CD4-positive, alpha-beta T cell treated with Interferon alpha-2 for 1 hour (primary cell): Measurements from ENCODE around the gene PLCB4.
"Not testable (repeated sequence)": the region's sequence is repeated elsewhere in the genome, so short reads cannot be mapped to it uniquely, and the experiment has no call there.

ENCODE experiments used
- DNase-seq, 2 donors: peaks; one replicate each; pipeline ENCODE4 v3.0.0-alpha.2; 2020 to 2022

The PLCB4 gene

DNA sequence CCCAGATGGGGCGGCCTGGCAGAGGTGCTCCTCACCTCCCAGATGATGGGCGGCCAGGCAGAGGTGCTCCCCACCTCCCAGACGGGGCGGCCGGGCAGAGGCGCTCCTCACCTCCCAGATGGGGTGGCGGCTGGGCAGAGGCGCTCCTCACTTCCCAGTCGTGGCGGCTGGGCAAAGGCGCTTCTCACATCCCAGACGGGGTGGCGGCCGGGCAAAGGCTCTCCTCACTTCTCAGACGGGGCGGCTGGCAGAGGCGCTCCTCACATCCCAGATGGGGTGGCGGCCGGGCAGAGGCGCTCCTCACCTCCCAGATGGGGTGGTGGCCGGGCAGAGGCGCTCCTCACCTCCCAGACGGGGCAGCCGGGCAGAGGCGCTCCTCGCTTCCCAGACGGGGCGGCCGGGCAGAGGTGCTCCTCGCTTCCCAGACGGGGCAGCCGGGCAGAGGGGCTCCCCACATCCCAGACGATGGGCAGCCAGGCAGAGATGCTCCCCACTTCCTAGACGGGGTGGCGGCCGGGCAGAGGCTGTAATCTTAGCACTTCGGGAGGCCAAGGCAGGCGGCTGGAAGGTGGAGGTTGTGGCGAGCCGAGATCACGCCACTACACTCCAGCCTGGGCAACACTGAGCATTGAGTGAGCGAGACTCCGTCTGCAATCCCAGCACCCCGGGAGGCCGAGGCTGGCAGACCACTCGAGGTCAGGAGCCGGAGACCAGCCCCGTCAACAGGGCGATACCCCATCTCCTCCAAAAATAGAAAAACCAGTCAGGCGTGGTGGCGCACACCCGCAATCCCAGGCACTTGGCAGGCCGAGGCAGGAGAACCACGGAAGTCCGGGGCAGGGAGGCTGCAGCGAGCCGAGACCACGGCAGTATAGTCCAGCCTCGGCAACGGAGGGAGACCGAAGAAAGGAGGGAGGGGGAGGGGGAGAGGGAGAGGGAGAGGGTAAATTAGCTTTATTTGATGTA, 316.7 kb downstream of the PLCB4 start:
- not testable (repeated sequence) for DNase-seq

DNA sequence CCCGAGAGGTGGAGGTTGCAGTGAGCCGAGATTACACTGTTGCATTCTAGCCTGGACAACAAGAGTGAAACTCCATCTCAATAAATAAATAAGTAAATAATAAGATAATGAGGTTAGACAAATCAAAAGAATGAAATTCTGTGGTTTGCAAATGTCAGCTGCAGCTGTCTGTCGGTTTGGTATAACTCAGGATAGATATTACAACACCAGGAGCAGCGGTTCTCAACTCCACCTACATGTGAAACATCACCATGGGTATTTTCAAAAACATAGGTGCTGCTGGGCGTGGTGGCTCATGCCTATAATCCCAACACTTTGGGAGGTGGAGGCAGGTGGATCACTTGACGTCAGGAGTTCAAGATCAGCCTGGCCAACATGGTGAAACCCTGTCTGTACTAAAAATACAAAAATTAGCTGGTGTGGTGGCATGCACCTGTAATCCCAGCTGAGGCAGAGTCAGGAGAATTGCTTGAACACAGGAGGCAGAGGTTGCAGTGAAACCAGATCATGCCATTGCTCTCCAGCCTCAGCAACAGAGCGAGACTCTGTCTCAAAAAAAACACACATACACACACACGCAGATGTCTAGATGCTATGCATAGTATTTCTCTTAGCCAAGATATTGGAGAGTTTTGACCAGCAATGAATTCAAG, 319.4 kb downstream of the PLCB4 start:
- DNase-seq, result no peak

DNA sequence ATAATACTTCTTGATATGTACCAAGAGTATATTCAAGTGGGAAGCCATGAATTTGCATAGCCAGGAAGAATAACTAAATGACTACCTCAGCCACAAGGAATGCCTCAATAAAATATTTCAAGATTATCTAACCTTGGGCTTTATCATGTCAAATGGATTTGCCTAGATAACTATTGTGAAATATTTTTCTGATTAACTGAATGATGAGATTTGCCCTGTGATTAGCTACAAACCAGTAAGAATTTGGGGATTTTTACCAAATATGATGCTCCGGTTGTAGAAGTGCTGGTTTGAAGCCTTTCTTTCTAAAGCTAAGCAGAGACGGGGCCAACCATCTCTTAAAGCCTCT, 319.9 kb downstream of the PLCB4 start:
- no peak for DNase-seq

DNA sequence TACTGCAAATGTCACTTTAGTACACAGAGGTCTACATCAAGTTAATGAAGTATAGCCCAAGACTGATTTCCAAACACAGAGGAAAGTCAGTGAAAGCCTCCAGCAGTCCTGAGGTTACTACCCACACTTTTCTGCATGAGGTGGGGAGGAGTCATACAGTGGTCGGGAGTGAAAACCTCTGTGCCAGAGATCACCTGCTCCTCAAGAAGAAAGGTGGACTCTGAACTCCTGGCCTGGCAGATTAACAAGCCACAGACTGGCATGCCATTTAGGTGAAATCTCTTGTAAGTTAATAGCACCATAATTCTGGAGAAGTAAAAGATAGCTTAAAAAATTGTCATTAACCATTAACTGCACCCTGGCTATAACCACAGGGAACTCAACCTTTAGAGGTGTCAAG, 320.5 kb downstream of the PLCB4 start:
- DNase-seq, result no peak

DNA sequence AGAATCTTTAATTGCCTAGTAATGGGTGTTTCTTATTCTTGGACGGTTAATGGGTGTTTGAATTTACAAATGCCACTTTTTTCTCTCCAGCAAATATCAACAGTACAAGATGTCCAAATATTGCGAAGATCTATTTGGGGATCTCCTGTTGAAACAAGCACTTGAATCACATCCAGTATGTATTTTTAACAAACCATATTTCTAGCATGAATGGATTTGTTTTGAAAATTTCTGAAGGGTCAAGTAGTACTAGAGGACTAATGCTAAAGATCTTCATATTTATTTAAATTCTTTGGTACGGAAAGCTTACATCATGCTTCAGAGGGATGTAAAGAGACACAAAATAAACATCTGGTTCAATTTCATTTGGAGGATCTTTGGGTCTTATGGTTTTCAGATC, 321.6 kb downstream of the PLCB4 start:
- no peak for DNase-seq

DNA sequence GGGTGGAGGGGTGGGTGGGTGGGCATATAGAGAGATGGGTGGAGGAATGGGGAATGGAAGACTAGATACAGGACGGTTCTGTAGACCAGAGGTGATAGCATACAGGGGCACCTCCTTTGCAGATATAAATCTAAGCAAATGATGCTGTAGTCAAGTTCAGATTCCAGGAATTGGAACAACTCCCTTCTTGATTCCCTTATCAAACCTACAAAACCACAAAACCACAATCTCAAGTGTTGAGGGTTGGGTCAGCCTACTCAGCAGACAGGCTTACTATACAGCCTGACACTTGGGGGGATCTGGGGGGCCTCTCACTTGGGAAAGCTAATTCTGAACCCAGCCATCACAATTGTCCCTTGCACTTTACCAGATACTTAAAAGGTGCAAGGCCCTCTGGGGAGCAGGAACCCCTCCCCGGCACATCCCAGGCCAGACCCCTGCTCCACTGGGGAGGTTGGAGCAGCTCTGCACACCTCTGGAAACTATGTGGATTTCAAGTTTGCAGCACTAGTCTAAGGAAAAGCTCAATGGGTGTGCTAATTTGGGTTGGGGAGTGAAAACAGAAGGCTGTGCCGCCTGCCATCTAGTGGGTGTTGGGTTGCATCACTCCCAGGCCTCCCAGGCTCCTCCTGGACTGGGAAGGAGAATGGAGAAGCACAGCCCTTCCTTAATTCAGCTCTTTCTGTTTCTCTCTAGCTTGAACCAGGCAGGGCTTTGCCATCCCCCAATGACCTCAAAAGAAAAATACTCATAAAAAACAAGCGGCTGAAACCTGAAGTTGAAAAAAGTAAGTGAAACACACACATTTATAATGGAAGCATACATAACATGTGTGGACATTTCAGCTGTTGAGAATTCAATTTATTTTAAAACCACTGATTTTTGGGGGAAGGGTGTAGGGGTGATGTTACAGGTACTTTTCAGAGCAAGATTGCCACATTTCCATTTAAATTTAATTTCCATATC, 324.3 kb downstream of the PLCB4 start:
- DNase-seq, result peak; percentile 3 to 36

DNA sequence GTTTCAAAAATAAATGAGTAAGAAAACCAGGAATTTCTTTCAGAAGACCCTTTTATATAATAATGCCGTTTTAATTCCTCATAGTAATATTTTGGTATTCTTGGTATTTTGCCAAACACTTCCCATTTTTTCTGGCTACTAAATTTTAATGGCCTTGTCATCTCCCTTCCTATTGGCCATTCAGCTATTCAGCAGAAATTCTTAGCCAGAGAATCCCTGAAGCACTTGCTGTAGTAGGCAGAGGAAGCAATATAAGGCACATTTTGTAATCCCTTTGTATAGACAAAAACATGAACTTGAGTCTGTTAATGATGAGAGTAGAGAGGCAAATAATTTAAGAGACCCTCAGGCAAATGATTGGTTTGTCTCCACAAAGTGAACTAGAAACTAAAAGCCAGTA, 327.1 kb downstream of the PLCB4 start:
- DNase-seq, result no peak

DNA sequence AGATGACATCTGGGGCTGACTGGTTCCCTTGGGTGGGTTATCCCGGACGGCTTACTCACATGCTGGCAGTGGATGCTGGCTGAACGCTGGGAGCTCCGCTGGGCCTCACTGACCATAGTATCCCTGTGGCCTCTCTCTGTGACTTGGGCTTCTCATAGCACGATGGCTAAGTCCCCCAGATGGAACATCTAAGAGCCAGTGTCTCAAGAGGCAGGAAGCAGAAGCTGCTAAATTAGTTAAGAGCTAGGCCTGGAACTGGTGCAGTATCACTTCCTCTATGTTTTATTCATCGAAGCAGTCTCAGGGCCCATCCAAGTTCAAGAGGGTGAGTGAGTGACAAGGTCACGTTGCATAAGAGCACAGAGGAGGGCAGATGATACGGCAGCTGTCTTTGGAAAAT, 329.0 kb downstream of the PLCB4 start:
- peak; percentile 9 to 45 for DNase-seq

DNA sequence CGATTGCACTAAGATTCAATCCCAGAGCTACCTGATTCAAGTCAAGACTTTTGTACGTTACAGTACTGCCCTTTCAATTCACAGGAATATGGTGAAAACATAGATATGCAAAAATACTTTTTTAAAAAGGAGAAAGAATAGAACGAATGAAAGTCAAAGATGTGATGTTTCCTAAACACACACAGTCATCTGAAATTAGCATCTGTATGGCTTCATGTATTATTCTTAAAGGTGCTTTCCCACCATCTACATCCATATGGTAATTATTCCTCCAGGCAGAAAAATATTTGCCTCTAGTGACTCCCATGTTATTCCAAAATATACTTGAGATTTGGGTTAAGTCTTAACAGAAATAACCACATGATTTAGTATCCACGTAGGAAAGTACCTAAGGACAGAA, 330.0 kb downstream of the PLCB4 start:
- DNase-seq, result no peak

DNA sequence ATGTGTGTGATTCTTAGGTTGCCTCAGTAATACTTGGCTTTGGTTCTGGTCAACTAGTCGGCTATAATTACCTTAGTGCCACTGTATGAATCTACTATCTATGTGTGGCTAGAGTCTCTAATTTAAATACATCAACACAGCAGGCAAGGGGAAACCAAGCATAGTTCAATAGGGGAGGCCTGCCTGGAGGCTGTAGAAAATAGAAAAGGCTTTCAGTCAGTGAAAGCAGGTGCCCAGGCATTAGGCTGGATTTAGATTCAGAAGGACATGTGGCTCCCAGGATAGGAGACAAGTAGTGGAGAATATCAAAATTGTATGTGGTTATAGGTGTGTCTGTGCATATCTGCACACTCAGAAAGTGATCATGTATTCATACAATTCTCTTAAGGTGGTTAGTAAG, 330.4 kb downstream of the PLCB4 start:
- no peak for DNase-seq

DNA sequence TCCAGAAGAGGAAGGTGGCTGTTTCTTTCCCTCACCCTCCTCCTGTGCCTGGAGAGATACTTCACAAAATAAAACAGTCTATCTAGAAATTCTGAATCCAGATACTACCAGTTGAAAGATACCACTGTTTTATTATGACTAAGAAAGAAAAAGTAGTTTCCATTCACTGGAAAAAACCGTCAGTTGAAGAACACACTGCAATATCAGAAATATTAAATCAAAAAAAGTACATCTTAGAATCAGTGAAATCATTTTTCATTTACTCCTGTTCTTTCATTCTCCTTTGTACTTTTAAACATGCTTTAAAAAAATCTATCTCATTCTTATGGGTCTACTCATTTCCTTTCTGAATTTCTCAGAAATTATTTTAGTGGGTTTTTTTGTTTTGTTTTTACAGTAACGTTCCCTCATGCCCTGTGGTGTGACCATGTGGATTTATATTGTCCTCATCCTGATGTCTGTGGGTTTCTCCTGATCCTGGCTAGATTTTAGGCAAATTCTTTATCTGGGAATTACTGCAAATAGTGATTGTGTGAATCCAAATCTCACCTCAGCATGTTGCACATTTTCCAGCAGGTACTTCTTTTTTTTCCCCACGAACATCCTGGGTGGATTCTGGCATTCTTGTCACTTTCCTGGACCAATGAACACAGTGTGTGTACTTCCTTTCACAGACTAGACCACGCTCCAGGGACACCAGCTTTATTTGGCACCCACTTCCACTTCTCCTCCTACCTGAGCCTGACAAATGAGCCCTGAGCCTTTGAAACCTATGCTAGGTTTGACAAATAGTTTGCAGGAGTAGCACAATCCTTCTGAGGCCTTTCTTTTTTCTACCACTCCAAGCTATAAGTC, 331.5 kb downstream of the PLCB4 start:
- no peak for DNase-seq

DNA sequence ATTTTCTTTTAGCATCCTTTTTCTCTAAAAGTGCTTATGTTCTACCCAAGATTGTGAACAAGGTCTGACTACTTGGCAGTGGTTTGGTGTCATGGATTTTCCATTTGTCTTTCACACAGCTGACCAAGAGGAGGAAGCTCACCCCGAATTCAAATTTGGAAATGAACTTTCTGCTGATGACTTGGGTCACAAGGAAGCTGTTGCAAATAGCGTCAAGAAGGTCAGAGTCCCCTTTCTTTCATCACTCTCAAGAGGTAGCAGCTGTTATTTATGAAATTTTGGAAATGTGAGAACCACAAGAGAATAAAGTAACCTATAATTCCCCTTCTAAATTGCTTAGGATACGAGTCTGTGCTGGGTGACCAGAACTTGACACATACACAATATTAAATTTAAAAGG, 332.5 kb downstream of the PLCB4 start:
- no peak for DNase-seq

DNA sequence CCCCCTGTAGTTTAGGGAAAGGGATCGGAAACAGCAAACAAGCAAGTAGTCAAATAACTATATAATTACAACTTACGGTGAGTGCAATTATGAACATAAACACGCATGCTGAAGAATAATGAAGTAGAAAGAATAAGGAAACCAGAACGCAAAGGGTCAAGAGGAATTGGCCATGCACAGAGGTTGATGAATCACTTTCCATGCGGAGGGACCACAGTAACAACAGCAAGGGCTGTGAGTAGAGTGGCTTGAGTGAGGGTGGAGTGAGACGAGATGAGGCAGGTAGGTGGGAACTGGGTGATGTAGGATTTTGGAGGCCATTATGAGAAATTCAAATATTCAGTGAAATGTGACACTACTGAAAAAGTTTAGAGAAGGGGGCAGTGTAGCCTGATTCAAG, 333.3 kb downstream of the PLCB4 start:
- no peak for DNase-seq

DNA sequence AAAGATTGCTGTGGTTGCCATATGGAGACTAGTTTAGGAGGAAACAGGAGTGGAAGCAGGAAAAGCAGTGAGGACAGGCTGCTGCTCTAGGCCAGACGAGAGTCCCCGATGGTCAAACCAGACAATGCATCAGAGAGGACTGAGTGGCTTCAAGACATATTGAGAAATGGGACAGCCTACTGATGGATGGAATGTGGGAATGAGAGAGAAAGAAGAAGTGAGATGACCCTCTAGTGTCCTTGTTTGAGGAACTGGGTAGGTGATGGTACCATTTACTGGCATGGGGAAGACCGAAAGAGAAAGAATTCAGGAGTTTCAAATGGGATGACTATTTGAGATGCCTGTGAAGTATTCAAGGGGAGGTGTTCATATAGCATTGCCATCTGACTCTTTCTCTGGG, 333.7 kb downstream of the PLCB4 start:
- no peak for DNase-seq

DNA sequence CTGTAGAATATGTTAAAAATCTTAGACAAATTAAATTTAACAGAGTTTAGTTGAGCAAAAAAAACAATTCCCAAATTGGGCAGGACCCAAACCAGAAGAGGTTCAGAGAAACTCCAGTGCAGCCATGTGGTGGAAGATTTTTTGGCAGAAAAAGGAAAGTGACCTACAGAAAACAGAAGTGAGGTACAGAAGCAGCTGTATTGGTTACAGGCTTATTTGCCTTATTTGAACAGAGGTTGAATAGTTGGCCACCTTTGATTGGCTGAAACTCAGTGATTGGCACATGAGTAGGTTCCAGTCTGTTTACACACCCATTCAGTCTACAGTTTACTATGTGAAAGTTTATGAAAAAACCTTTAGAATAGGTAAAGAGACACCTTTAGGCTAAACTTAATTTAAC, 334.6 kb downstream of the PLCB4 start:
- no peak for DNase-seq

DNA sequence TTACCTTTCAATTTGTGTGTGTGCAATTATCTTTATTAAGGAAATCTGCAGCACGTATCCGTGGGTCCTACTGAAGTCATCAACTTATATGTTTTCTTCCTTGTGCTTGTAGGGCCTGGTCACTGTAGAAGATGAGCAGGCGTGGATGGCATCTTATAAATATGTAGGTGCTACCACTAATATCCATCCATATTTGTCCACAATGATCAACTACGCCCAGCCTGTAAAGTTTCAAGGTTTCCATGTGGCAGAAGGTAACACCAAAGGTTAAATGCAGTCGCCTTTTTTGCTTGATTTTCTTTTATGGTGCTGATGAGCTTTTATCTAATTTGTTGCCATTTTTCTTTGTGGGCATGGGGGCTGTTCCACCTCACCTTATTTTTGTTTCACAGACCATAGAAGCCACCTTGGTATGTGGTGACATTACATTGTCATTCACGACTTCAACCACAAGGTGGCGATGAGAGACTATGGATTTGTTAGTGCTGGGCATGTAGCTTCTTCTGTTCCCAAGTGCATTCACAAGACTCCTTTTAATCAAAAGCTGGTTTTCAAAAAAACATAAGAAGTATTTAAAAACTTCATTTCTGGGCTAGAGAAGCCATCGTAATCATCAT, 339.0 kb downstream of the PLCB4 start:
- DNase-seq, result peak; percentile 39 to 49

DNA sequence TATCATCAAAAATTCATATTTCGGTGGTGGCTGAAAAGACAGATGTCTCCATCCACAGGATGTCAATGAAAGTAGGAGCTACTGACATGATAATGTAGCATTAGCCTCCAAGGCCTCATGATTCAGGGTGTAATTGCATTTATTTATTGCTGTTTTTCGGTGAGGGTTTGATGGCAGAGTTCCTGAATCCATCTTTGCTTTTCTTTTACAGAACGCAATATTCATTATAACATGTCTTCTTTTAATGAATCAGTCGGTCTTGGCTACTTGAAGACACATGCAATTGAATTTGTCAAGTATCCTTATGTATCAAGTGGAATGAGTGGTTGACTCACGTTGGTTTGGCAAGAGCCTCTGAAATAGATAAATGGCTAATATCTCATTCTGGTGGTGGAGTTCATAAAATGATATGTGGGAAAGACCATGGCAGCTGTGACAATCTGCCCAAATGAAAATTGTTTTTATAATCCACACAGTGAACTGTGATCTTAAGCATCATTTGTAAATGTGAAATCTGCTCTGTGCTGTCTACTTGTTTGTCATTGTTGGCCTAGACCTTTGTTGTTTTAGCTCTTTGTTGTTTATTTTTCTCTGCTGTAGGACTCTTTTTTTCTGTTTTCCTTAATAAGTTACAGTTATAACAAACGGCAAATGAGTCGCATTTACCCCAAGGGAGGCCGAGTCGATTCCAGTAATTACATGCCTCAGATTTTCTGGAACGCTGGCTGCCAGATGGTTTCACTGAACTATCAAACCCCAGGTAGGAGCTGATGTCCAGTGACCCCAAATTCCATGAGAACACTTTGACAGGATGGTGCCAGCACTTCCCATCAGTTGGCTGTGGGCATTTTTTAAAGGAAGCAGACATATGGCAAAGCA, 339.8 kb downstream of the PLCB4 start:
- DNase-seq, result no peak

DNA sequence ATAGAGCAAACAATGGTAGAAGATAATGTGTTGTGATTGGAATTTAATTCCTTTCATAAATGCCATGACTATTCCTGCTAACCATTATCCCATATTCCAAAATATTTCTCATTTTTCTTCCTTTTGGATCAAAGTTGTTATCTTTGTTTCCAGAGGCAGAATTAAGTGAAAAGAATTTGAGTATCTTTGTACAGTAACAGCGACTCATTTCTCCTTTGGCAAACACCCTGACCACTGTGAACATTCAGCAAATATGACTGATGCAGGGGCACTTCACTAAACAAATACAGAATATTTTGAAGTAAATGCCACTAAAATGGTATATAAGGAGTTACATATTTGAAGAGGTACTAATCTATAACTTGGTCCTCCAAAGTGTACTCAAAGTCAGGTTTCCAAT, 340.5 kb downstream of the PLCB4 start:
- DNase-seq, result no peak

DNA sequence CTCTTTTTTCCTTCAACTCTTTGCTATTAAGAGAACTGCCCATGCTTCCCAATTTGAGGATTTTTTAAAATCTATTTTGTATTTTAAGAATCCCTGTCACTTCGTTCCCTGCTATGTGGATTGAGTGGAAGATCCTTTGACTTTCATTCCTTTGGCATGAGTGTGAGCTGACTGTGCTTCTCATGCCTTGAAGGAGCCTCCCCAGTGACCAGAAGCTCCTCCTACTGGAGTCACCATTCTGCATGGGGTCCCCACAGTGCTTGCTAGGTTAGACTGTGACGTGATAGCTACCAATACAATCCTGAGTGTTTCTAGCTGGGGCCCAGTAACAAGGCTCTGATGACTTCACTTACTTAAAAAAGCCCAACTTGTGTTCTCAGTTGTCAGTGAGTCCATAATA, 341.1 kb downstream of the PLCB4 start:
- DNase-seq, result no peak

DNA sequence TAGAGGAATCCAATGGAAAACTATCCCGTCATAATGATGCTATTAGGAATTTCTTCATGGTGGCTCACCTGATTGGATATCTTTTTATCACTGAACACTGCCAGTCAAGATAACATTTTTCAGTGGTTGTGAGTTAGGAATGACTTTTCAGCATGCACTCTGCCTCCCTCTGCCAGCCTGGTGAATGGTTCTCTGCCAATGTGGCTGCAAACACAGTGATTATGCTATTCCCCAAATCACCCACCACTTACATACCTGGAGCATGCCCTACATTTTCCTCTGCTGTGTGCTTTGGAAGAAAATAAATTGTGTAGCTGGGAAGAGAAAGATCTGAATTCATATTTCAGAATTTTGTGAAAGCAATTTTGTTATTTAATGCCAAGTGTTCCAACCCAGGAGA, 342.9 kb downstream of the PLCB4 start:
- DNase-seq, result no peak

DNA sequence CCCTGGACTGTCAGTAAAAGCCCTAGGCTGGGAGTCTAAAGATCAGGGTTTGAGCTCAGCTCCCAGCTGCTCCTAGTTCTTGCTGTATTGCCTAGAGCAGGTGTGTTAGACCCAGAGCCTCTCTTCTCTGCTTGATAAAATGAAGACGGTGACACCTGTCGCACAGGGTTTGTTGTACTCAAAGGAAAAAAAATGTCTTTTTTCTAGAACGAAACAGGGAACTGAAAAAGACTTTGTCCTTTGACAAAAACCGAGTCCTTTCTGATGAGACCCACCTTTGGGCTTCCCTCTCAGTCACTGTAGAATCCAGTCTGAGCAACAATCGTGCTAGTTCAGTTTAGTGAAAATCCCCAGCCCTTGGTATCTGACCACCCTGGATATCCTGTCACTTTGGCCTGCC, 343.4 kb downstream of the PLCB4 start:
- DNase-seq, result no peak
